HG03139 (cell line): Measurements from ENCODE around the gene CARD11.

Source experiments
- ATAC-seq: cut with Tn5 transposase; IDR thresholded peaks from one replicate; pipeline ENCODE4 v1.9.1; 2021; ENCODE audit not compliant: unreplicated experiment

Gene CARD11

DNA sequence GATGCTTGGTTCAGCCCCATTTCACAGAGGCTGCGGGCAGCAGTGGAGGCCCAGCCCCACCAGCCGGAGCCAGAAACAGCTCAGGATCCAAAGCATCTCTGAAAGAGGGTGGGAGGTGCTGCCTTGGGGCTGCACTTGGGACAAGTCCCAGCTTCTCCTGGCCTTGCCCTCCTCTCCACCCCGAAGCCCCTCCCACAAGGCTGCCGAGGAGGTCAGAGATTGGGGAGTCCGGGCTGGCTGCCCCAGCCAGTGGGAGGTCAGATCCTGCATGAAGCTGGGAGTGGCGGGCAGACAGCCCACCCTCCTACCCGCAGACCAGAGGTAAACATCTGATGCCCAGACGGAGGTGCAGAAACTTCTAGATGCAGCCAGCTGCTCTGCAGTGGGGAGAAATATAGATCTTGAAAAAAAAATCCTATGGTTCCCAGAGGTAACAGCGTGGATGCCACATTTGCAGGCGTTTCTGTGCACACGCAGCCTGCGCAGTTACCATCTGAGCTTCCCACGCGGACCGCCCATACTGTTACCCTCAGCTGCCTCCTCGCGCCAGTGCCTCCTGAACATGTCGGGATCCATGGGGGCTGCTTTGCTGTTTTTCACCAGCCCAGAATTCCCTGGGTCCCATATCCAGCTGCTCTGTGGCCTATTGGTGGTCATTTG is 162.7 kb downstream of the CARD11 start:
- no peak for ATAC-seq

GRCh38 chr7:2880051-2880450 is 163.6 kb downstream of the CARD11 start:
- ATAC-seq: no peak

DNA sequence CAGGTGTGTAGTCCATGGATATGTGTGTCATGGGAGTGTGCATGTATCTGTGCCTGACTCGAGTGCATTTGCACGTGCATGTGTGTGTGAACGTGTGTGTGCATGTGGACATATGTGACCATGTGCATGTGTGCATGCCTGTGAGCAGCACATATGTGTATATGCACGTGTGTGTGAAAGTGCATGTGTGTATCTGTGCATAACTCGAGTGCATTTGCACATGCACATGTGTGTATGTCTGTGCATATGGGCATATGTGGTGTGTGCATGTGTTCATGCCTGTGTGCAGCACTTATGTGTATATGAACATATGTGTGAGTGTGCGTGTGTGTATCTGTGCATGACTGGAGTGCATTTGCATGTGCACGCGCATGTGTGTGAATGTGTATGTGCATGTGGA is 164.3 kb downstream of the CARD11 start:
- no peak for ATAC-seq

- ATAC-seq: no peak
Observed at GRCh38 chr7:2878306-2878705, 165.4 kb downstream of the CARD11 start.

DNA sequence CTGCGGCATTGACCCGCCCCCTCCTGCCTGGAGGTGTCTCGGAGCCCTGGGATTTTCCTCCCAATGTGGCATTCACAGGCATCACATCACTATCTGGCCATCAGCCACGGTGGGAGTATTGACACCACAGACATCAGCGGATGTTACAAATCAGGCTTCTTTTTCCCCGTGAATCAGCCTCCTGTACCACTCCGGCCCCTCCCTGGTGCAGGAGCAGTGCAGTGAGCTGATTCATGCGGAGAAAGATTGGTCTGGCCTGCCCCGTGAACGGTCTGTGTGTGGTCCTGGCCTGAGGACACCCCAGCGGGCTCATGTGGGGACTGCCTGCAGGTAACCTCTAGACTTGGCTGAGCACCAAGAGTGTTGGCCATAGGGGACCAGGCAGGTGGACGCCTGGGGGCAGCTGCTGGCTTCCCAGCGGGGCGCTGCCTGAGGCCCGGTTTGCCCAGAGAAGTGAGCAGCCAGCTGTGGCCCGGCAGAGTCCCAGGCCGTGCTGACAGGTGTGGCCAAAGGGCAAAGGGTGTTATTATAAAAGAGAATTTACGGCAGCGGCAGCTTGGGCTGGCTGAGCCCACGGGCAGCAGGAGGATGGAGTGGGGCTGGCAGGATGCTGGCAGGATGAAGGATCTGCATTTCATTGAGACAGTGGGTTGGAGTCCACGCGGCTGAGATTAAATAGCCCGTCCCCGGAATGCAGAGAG is 167.5 kb downstream of the CARD11 start:
- no peak for ATAC-seq

DNA sequence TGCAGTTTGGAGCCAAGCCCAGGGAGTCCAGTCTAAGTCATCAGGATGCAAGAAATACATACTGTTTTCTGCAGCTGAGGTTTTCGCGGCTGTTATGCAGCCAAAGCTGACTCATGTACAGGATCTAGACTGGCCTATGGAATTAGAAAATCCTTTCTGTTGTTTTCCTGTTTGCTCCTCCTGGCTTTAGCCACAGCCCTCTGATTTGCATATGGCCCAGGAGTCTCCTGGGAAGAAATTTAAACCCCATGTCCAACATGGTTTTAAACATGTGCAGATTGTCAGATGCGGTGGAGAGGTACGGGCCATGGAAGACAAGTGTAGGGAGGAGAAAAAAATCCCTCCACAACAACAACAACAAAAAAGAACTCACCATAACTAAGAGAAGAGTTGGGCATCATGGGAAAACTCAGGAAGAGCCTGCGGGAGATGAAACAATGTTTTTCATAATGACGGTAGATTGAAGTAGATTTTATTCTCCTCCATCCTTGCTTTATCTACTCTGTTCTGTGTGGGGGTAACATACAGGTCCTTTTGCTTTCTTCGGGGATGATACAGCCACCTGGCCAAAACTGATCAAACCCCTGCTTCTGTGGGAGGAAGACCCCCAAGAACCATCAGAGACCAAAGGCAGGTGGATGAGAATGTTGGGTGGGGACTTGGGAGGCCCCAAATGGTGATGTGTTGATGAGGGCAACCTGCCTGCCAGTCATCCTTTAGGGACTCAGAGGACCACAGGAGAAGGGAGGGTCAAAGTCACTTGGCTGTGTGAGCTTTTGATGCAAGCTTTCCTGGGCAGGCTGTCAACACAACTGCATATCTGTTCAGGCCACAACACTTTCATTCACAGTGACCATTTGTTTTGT is 169.7 kb downstream of the CARD11 start:
- ATAC-seq: no peak

GRCh38 chr7:2873146-2873545 is 170.5 kb downstream of the CARD11 start:
- ATAC-seq: no peak

GRCh38 chr7:2872296-2872874 is 171.3 kb downstream of the CARD11 start:
- ATAC-seq: no peak

DNA sequence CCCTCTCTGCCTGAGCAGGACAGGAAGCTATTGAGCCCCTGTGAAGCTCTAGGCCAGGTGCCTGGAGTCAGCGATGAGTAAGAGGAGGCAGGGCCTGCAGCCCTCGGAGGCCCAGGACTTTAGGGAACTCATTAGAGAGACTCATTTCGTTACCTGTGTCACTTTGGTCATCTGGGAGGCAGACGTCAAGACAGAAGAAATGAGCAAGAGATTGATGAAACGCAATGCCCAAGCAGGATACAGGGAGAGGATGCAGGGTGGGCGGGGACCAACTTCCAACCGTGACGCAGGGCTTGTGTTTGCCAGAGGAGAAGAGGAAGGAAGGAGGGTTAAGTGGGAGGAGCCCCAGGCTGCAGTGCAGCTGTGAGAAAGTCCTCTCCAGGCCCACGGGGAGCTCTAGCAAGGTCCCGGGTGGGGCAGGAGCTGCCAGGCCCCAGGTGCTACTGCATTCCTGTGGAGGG is 173.2 kb downstream of the CARD11 start:
- ATAC-seq: peak; percentile 48

- ATAC-seq: no peak
Observed at GRCh38 chr7:2869981-2870380, 173.7 kb downstream of the CARD11 start.

- ATAC-seq: no peak
Observed at GRCh38 chr7:2866601-2867000, 177.1 kb downstream of the CARD11 start.

- ATAC-seq: no peak
Observed at GRCh38 chr7:2864999-2865670, 178.5 kb downstream of the CARD11 start.

GRCh38 chr7:2864204-2864985 is 179.3 kb downstream of the CARD11 start:
- ATAC-seq: no peak

DNA sequence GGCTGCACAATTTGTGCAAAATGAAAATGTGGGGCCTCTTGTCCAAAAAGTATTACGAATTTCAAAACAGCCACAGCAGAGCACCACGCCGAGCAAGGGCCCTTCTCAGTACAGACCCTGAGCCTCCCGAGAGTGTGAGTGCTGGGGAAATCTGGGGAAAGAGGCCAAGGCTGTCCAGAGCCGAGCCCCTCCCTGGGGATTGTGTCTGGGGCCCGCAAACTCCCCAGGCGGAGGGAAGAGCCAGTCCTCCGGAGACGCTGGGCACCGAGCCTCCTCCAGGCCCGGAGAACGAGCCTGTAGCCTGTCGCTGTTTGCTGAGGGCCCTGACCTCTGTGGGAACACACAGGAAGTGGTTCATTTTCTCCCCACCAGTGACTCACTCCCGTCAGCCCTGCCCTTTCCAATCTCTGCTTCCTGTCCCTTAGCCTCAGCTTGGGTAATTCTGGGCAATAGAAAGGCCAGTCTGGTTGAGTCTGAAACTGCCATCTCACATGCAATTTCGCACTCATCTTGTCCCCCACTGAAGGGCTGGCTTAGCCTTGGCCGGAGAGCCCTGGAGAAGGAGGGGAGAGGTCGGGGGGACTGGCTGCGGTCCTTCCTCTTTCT is 180.1 kb downstream of the CARD11 start:
- peak; percentile 90 for ATAC-seq

- no peak for ATAC-seq
Observed at GRCh38 chr7:2862831-2863361, 180.8 kb downstream of the CARD11 start.

GRCh38 chr7:2861509-2861908 is 182.2 kb downstream of the CARD11 start:
- ATAC-seq: no peak

DNA sequence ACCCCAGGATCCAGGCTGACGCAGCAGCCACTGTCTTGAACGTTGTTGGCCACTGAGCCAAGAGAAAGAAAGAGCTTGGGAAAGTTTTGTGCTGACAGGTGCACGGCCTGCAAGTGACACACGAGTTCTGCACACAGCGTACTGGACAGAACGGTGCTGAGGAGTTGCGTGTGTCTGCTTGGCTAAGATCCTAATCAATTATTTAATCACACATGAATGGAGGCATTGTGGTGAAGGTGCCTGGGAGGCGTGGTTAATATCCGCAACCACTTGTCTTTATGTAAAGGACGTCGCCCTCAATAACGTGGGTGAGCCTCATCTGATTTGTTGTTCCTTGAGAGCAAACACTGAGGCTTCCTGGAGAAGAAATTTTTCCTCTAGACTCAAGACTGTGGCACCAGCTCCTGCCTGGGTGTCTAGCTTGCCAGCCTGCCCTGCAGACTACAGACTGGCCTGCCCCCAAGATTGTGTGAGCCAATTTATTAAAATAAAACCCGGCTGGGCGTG is 183.0 kb downstream of the CARD11 start:
- no peak for ATAC-seq

DNA sequence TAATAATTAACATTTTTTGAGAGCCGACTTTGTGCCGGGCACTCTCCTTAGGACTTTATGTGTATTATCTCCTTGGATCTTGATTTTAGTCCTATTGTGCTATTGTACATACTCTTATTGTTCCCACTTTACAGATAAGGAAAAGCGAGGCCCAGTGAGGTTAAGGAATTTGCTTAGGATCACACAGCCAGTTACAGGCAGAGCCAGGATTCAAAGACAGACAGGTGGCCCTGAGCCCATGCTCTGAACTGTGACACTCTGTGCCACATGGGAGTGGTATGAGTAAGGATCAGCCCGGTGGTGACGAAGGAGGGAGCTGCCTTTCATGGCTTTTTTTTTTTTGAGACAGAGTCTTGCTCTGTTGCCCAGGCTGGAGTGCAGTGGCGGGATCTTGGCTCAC is 183.7 kb downstream of the CARD11 start:
- ATAC-seq: no peak

DNA sequence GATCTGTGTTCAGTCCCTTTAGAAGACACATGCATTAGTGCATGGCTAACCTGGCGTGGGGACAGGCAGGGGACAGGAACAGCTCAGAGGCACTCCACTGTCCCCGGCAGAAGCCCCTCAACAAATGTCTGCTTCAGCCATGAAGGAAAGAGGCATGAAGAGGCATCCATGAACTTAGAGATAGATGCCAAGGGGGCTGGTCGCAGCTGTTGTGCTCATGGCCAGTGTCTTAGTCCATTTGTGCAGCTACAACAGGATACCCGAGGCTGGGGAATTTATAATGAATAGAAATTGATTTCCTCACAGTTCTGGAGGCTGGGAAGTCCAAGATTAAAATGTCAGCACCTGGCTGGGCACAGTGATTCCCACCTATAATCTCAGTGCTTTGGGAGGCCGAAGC is 185.0 kb downstream of the CARD11 start:
- ATAC-seq: no peak
